K562 (cell line): ENCODE measurements around the gene TCF3. TPM values are rescaled to one million over a fixed set of nuclear protein-coding genes. Genes with fewer than 3 reads are reported as not detected.

ENCODE experiments used
- ATAC-seq: fragments of 200-7000 bp; cut with Tn5 transposase; 3 replicates; pipeline ENCODE4 v1.9.1; 2020; ENCODE audit warnings: moderate library complexity
- BruUV-seq: library from RNA; stranded (reverse); fragments of 400-500 nt; replicated peaks from 2 replicates; lab custom pipeline; 2021; lab: Mats Ljungman, UMichigan
- CTCF ChIA-PET: fragments of 300-600 bp; formaldehyde crosslinking; extraction: SDS; loops from one replicate; lab custom pipeline; 2021; ENCODE audit warnings: low intra/inter-chr PET ratio; lab: Yijun Ruan, JAX
- POLR2A ChIA-PET: fragments of 300-600, 350-650 bp; sonication (Branson Sonifier 250); formaldehyde crosslinking; extraction: SDS; loops from one replicate; lab custom pipeline; 2021; ENCODE audit warnings: antibody characterized with exemption, inconsistent platforms; lab: Yijun Ruan, JAX
- DNase-seq, 4 experiments: peaks; one replicate each; pipeline versions ENCODE4 v3.0.0 to v3.0.0-alpha.2; 2011 to 2018; ENCODE audit warnings: low spot score in 3 of 4, mixed read lengths in 3 of 4; ENCODE audit errors: extremely low read depth in 1 of 4
- FAIRE-seq: peaks from 2 replicates; lab custom pipeline; 2011; peaks lifted over from hg19 to GRCh38; lab: Jason Lieb, UNC
- H2AFZ ChIP-seq: 2 replicates; pipeline ENCODE4 v1.6.0; 2011; ENCODE audit warnings: low read depth, low read length, control low read depth, inconsistent platforms
- H3K27ac ChIP-seq: fragments of 200-600 bp; 3 replicates; pipeline ENCODE4 v1.8.0; 2011; ENCODE audit warnings: low read depth, mild to moderate bottlenecking, control low read depth, inconsistent platforms, low read length, moderate library complexity, mixed read lengths; ENCODE audit errors: extremely low read depth
- H3K27me3 ChIP-seq, 2 experiments: fragments of 300-600 bp in 1 of 2; 2 replicates in 1 of 2; 3 replicates in 1 of 2; pipeline versions ENCODE4 v1.6.0 to v1.8.0; 2011; ENCODE audit warnings: inconsistent platforms in 2 of 2, low read length in 2 of 2, mild to moderate bottlenecking in 1 of 2, mixed read lengths in 1 of 2, moderate library complexity in 1 of 2; ENCODE audit not compliant: control insufficient read depth in 2 of 2, insufficient read depth in 2 of 2
- H3K36me3 ChIP-seq: fragments of 300-600 bp; 3 replicates; pipeline ENCODE4 v1.8.0; 2011; ENCODE audit warnings: mild to moderate bottlenecking, low read length, inconsistent platforms; ENCODE audit not compliant: control insufficient read depth, insufficient read depth
- H3K4me1 ChIP-seq, 2 experiments: fragments of 200-600 bp in 1 of 2; replicated peaks in 1 of 2; 2 replicates in 1 of 2; 3 replicates in 1 of 2; pipeline versions ENCODE4 v1.5.1 to v1.8.0; 2011; ENCODE audit warnings: inconsistent platforms in 2 of 2, low read length in 2 of 2, mild to moderate bottlenecking in 1 of 2, mixed read lengths in 1 of 2, moderate library complexity in 1 of 2; ENCODE audit not compliant: control insufficient read depth in 2 of 2, insufficient read depth in 2 of 2
- H3K4me2 ChIP-seq: 2 replicates; pipeline ENCODE4 v1.6.1; 2011; ENCODE audit warnings: low read length, control low read depth, inconsistent platforms, mixed read lengths; ENCODE audit not compliant: insufficient read depth
- H3K4me3 ChIP-seq: fragments of 200-600 bp; sonication (generic), shearing (Covaris generic); 2 replicates; pipeline ENCODE4 v1.5.1; 2016; ENCODE audit warnings: control low read depth, inconsistent platforms
- H3K79me2 ChIP-seq: fragments of 200-600 bp; 3 replicates; pipeline ENCODE4 v1.8.0; 2011; ENCODE audit warnings: low read length, inconsistent platforms; ENCODE audit not compliant: control insufficient read depth, insufficient read depth
- H3K9ac ChIP-seq, 2 experiments: 2 replicates each; pipeline versions ENCODE4 v1.6.0 to v1.6.1; 2011; ENCODE audit warnings: low read depth in 2 of 2, low read length in 2 of 2, control low read depth in 1 of 2, inconsistent platforms in 1 of 2, mild to moderate bottlenecking in 1 of 2, mixed read lengths in 1 of 2; ENCODE audit not compliant: insufficient read depth in 1 of 2
- H3K9me1 ChIP-seq: one replicate; pipeline ENCODE4 v1.6.0; 2011; ENCODE audit warnings: inconsistent platforms, mild to moderate bottlenecking, low read length, moderate library complexity; ENCODE audit not compliant: control insufficient read depth, insufficient read depth
- H3K9me3 ChIP-seq: replicated peaks from 2 replicates; pipeline ENCODE4 v1.5.1; 2011; ENCODE audit warnings: low read depth, low read length, inconsistent platforms; ENCODE audit not compliant: control insufficient read depth, insufficient read depth
- H4K20me1 ChIP-seq: replicated peaks from 2 replicates; pipeline ENCODE4 v1.6.1; 2011; ENCODE audit warnings: low read length, inconsistent platforms, mixed read lengths; ENCODE audit not compliant: control insufficient read depth, insufficient read depth
- ARHGAP35 ChIP-seq: fragments of 450-650 bp; IDR thresholded peaks from 2 replicates; pipeline ENCODE4 v1.6.1; 2018; ENCODE audit not compliant: partially characterized antibody
- ARID1B ChIP-seq: fragments of 450-650 bp; IDR thresholded peaks from 2 replicates; pipeline ENCODE4 v1.6.1; 2016; ENCODE audit warnings: antibody characterized with exemption, mild to moderate bottlenecking, inconsistent platforms
- BCOR ChIP-seq: fragments of 450-650 bp; IDR thresholded peaks from 2 replicates; pipeline ENCODE4 v1.6.1; 2016
- ID3 ChIP-seq, 2 experiments: fragments of 250-450 bp in 1 of 2; fragments of 450-650 bp in 1 of 2; sonication (Bioruptor Pico) in 1 of 2; IDR thresholded peaks; 2 replicates each; pipeline versions ENCODE4 v1.6.1 to v1.8.0; 2016 to 2021; ENCODE audit warnings: mild to moderate bottlenecking in 2 of 2, moderate library complexity in 2 of 2, missing compliant biosample characterization in 1 of 2, missing genetic modification characterization in 1 of 2
- KDM1A ChIP-seq, 2 experiments: fragments of 450-650 bp; IDR thresholded peaks; 2 replicates each; pipeline ENCODE4 v1.6.1; 2016; ENCODE audit warnings: mild to moderate bottlenecking in 2 of 2
- NCOA4 ChIP-seq: fragments of 450-650 bp; IDR thresholded peaks from 2 replicates; pipeline ENCODE4 v1.6.1; 2018; ENCODE audit warnings: mild to moderate bottlenecking; ENCODE audit not compliant: partially characterized antibody
- POLR2G ChIP-seq: fragments of 200-400 bp; formaldehyde crosslinking; IDR thresholded peaks from 2 replicates; pipeline ENCODE4 v1.6.1; 2017; ENCODE audit warnings: low read depth, mild to moderate bottlenecking, antibody characterized with exemption, low read length, moderate library complexity
- WGBS: fragments of 100-300 bp; shearing (Covaris generic); methylation state at CpG from one replicate; pipeline ENCODE4 v1.1.6; 2016; ENCODE audit warnings: low coverage, mixed read lengths; ENCODE audit not compliant: insufficient coverage; ENCODE audit errors: missing lambda C conversion rate; 5-methylcytosine and 5-hydroxymethylcytosine counted together
- in situ Hi-C: fragments of 300-500 bp; cut with MboI; formaldehyde crosslinking; loops from 4 replicates; pipeline ENCODE4 v1.15.0; 2018; ENCODE audit warnings: inconsistent platforms, mixed read lengths
- intact Hi-C: fragments of 100-400 bp; cut with micrococcal nuclease; formaldehyde crosslinking; loops from 2 replicates; pipeline ENCODE4 v1.14.2; 2022
- polyA plus RNA-seq, 8 experiments: library from polyadenylated mRNA; depleted of rRNA in 4 of 8; stranded (reverse) in 5 of 8; unstranded in 3 of 8; fragments of >200 nt; fragmentation: Nextera tagmentation in 2 of 8; fragmentation: Illumina TruSeq in 1 of 8; extraction: Ambion mirVana in 2 of 8; extraction: Trizol in 1 of 8; gene quantifications; 2 replicates each; pipeline versions ENCODE4 v1.2.1 to v1.2.3, GENCODE V29; 2011 to 2014; ENCODE audit warnings: inconsistent platforms in 1 of 8, missing spikeins in 1 of 8
- total RNA-seq, 7 experiments: library from RNA; depleted of rRNA in 6 of 7; stranded (reverse); fragments of >200 nt in 6 of 7; fragmentation: Illumina TruSeq in 2 of 7; extraction: Trizol in 2 of 7; gene quantifications; 2 replicates each; pipeline versions ENCODE4 v1.2.1 to v1.2.3, GENCODE V29; 2011 to 2021; ENCODE audit warnings: low replicate concordance in 1 of 7

The TCF3 gene
- total and polyA plus RNA-seq, 9 of the 15 experiments (the other 6 are each of a cell fraction or from before 2014, with no cell fraction given) = 5.6 to 259 (median 84.0) TPM

GRCh38 chr19:1700733-1701663 lies 48.6 kb upstream of the TCF3 start:
- DNase-seq = no peak
- POLR2A ChIA-PET = interaction anchor here (0.7 kb wide), 1 partner anchor 10 kb away, joined by 3 read pairs; no protein-coding TSS in a partner anchor
- Histone ChIP-seq H3K9ac (peak overlapping the region in 1 of 2 experiments; percentile 52; a peak in 1 of 4 replicates), H3K27me3 (peaks cover 17 to 43% of the 10 kb centered on the region in 2 experiments; a peak in 4 of 5 replicates), H3K79me2 (no peaks in the 10 kb centered on the region), H4K20me1 (no peaks in the 10 kb centered on the region; the same call in 1 of the 2 replicates), H3K36me3 (no peaks in the 10 kb centered on the region), H3K9me1 (no peaks in the 10 kb centered on the region), H3K27ac (no peak overlapping the region), H3K4me2 (no peak overlapping the region), H3K9me3 (peaks cover 3% of the 10 kb centered on the region; the same call in 1 of the 2 replicates), H3K4me3 (no peak overlapping the region), H3K4me1 (peaks cover 0 to 33% of the 10 kb centered on the region in 2 experiments; a peak in 1 of 5 replicates), H2AFZ (no peak overlapping the region)
- WGBS = 6% methylated on average over 22 of the region's 26 CpGs
- CTCF ChIA-PET = no interaction called here
- FAIRE-seq = peak; percentile 77
- in situ Hi-C loops = no loop called here
- intact Hi-C loops = no loop called here
- no peak; the same call in none of the 3 replicates for ATAC-seq
- TF ChIP-seq ARHGAP35 (peak; percentile 64), NCOA4 (peak; percentile 50), BCOR (peak; percentile 60; the same call in 1 of the 2 replicates), ID3 (CRISPR knock-in tag; IDR thresholded peaks at IDR 0.05) (no peak), ID3 (tag; IDR thresholded peaks at IDR 0.05) (no peak), ARID1B (0 out of 2 replicates have a peak, but pooled peaks have one; percentile 7), KDM1A (IDR thresholded peaks at IDR 0.05) (0 out of 4 replicates have a peak, but pooled peaks of 1 of the 2 experiments have one; percentile 21), POLR2G (no peak)
- TF ChIP-seq, all 486 proteins: peak for 5
- BruUV-seq = no TSS peak
